HepG2 (cell line): ENCODE data around the gene ASB3.

Experiments
- ARNT ChIP-seq: fragments of 450-650 bp; IDR thresholded peaks from 2 replicates; pipeline ENCODE4 v1.6.1; 2017
- ATF5 ChIP-seq: sonication (generic); formaldehyde crosslinking; IDR thresholded peaks from 2 replicates; pipeline ENCODE4 v1.4.0; 2020; ENCODE audit warnings: mild to moderate bottlenecking, low read depth, missing genetic modification reagents
- GATAD2A ChIP-seq: IDR thresholded peaks from 2 replicates; pipeline ENCODE4 v1.6.1; 2016
- RNF2 ChIP-seq: fragments of 450-650 bp; conservative IDR thresholded peaks from 2 replicates; pipeline ENCODE4 v1.6.1; 2016; ENCODE audit warnings: low read depth
- ZBTB7B ChIP-seq: sonication (generic); formaldehyde crosslinking; IDR thresholded peaks from 2 replicates; pipeline ENCODE4 v1.4.0; 2020; ENCODE audit warnings: missing genetic modification reagents
- ZMAT3 ChIP-seq: sonication (generic); formaldehyde crosslinking; conservative IDR thresholded peaks from 2 replicates; pipeline ENCODE4 v1.7.0; 2021; ENCODE audit warnings: missing genetic modification reagents
- ZNF747 ChIP-seq: sonication (generic); formaldehyde crosslinking; IDR thresholded peaks from 2 replicates; pipeline ENCODE4 v1.8.1; 2023; ENCODE audit warnings: missing genetic modification reagents, mild to moderate bottlenecking, borderline replicate concordance
- ZNF780A ChIP-seq: sonication (generic); formaldehyde crosslinking; IDR thresholded peaks from 2 replicates; pipeline ENCODE4 v1.8.0; 2022; ENCODE audit warnings: mild to moderate bottlenecking, missing genetic modification reagents, moderate library complexity
- TF ChIP-seq, protein P1 (sequence below): IDR thresholded peaks from 2 replicates; pipeline ENCODE4 v1.6.1; 2012; ENCODE audit warnings: low read length, improper control_type of control experiment
- TF ChIP-seq, protein P2 (sequence below): sonication (generic); formaldehyde crosslinking; IDR thresholded peaks from 2 replicates; pipeline ENCODE4 v1.5.0; 2020; ENCODE audit warnings: mild to moderate bottlenecking, missing genetic modification reagents, moderate library complexity
- TF ChIP-seq, protein P3 (sequence below): IDR thresholded peaks from 2 replicates; pipeline ENCODE4 v1.6.1; 2016; ENCODE audit warnings: missing compliant biosample characterization, missing genetic modification reagents, borderline replicate concordance

DNA sequence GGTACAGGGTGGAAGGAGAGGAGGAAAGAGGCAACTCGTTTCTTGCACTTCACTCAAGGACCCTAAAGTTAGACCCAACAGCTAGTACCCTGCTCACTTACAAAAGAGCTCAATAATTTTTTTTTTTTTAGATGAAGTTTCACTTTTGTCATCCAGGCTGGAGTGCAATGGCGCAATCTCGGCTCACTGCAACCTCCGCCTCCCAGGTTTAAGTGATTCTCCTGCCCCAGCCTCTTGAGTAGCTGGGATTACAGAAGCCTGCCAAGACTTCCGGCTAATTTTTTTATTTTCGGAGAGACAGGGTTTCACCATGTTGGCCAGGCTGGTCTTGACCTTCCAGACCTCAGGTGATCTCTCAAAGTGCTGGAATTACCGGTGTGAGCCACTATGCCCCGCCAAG, 4.1 kb downstream of the ASB3 start:
- TF ChIP-seq ZMAT3 (CRISPR knock-in tag) (no peak), RNF2 (no peak), ZNF780A (no peak), ZBTB7B (CRISPR knock-in tag) (no peak), GATAD2A (no peak), ATF5 (CRISPR knock-in tag) (no peak), ARNT (no peak), ZNF747 (CRISPR knock-in tag) (no peak)
- TF ChIP-seq, protein P1, sequence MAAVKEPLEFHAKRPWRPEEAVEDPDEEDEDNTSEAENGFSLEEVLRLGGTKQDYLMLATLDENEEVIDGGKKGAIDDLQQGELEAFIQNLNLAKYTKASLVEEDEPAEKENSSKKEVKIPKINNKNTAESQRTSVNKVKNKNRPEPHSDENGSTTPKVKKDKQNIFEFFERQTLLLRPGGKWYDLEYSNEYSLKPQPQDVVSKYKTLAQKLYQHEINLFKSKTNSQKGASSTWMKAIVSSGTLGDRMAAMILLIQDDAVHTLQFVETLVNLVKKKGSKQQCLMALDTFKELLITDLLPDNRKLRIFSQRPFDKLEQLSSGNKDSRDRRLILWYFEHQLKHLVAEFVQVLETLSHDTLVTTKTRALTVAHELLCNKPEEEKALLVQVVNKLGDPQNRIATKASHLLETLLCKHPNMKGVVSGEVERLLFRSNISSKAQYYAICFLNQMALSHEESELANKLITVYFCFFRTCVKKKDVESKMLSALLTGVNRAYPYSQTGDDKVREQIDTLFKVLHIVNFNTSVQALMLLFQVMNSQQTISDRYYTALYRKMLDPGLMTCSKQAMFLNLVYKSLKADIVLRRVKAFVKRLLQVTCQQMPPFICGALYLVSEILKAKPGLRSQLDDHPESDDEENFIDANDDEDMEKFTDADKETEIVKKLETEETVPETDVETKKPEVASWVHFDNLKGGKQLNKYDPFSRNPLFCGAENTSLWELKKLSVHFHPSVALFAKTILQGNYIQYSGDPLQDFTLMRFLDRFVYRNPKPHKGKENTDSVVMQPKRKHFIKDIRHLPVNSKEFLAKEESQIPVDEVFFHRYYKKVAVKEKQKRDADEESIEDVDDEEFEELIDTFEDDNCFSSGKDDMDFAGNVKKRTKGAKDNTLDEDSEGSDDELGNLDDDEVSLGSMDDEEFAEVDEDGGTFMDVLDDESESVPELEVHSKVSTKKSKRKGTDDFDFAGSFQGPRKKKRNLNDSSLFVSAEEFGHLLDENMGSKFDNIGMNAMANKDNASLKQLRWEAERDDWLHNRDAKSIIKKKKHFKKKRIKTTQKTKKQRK: no peak
- TF ChIP-seq, protein P2, sequence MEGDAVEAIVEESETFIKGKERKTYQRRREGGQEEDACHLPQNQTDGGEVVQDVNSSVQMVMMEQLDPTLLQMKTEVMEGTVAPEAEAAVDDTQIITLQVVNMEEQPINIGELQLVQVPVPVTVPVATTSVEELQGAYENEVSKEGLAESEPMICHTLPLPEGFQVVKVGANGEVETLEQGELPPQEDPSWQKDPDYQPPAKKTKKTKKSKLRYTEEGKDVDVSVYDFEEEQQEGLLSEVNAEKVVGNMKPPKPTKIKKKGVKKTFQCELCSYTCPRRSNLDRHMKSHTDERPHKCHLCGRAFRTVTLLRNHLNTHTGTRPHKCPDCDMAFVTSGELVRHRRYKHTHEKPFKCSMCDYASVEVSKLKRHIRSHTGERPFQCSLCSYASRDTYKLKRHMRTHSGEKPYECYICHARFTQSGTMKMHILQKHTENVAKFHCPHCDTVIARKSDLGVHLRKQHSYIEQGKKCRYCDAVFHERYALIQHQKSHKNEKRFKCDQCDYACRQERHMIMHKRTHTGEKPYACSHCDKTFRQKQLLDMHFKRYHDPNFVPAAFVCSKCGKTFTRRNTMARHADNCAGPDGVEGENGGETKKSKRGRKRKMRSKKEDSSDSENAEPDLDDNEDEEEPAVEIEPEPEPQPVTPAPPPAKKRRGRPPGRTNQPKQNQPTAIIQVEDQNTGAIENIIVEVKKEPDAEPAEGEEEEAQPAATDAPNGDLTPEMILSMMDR (CRISPR knock-in tag): no peak
- TF ChIP-seq, protein P3, sequence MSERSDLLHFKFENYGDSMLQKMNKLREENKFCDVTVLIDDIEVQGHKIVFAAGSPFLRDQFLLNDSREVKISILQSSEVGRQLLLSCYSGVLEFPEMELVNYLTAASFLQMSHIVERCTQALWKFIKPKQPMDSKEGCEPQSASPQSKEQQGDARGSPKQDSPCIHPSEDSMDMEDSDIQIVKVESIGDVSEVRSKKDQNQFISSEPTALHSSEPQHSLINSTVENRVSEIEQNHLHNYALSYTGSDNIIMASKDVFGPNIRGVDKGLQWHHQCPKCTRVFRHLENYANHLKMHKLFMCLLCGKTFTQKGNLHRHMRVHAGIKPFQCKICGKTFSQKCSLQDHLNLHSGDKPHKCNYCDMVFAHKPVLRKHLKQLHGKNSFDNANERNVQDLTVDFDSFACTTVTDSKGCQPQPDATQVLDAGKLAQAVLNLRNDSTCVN: no peak
